K562 (cell line): ENCODE results near the gene FTO. TPM values are rescaled to one million over a fixed set of nuclear protein-coding genes. Genes with fewer than 3 reads are reported as not detected.

Source experiments
- ATAC-seq: fragments of 200-7000 bp; cut with Tn5 transposase; 3 replicates; pipeline ENCODE4 v1.9.1; 2020; ENCODE audit warnings: moderate library complexity
- BruUV-seq: library from RNA; stranded (reverse); fragments of 400-500 nt; replicated peaks from 2 replicates; lab custom pipeline; 2021; lab: Mats Ljungman, UMichigan
- CTCF ChIA-PET: fragments of 300-600 bp; formaldehyde crosslinking; extraction: SDS; loops from one replicate; lab custom pipeline; 2021; ENCODE audit warnings: low intra/inter-chr PET ratio; lab: Yijun Ruan, JAX
- POLR2A ChIA-PET: fragments of 300-600, 350-650 bp; sonication (Branson Sonifier 250); formaldehyde crosslinking; extraction: SDS; loops from one replicate; lab custom pipeline; 2021; ENCODE audit warnings: antibody characterized with exemption, inconsistent platforms; lab: Yijun Ruan, JAX
- DNase-seq, 4 experiments: peaks; one replicate each; pipeline versions ENCODE4 v3.0.0 to v3.0.0-alpha.2; 2011 to 2018; ENCODE audit warnings: low spot score in 3 of 4, mixed read lengths in 3 of 4; ENCODE audit errors: extremely low read depth in 1 of 4
- FAIRE-seq: peaks from 2 replicates; lab custom pipeline; 2011; peaks lifted over from hg19 to GRCh38; lab: Jason Lieb, UNC
- H2AFZ ChIP-seq: 2 replicates; pipeline ENCODE4 v1.6.0; 2011; ENCODE audit warnings: low read depth, low read length, control low read depth, inconsistent platforms
- H3K27ac ChIP-seq: fragments of 200-600 bp; 3 replicates; pipeline ENCODE4 v1.8.0; 2011; ENCODE audit warnings: low read depth, mild to moderate bottlenecking, control low read depth, inconsistent platforms, low read length, moderate library complexity, mixed read lengths; ENCODE audit errors: extremely low read depth
- H3K27me3 ChIP-seq, 2 experiments: fragments of 300-600 bp in 1 of 2; 2 replicates in 1 of 2; 3 replicates in 1 of 2; pipeline versions ENCODE4 v1.6.0 to v1.8.0; 2011; ENCODE audit warnings: inconsistent platforms in 2 of 2, low read length in 2 of 2, mild to moderate bottlenecking in 1 of 2, mixed read lengths in 1 of 2, moderate library complexity in 1 of 2; ENCODE audit not compliant: control insufficient read depth in 2 of 2, insufficient read depth in 2 of 2
- H3K36me3 ChIP-seq: fragments of 300-600 bp; 3 replicates; pipeline ENCODE4 v1.8.0; 2011; ENCODE audit warnings: mild to moderate bottlenecking, low read length, inconsistent platforms; ENCODE audit not compliant: control insufficient read depth, insufficient read depth
- H3K4me1 ChIP-seq, 2 experiments: fragments of 200-600 bp in 1 of 2; replicated peaks in 1 of 2; 2 replicates in 1 of 2; 3 replicates in 1 of 2; pipeline versions ENCODE4 v1.5.1 to v1.8.0; 2011; ENCODE audit warnings: inconsistent platforms in 2 of 2, low read length in 2 of 2, mild to moderate bottlenecking in 1 of 2, mixed read lengths in 1 of 2, moderate library complexity in 1 of 2; ENCODE audit not compliant: control insufficient read depth in 2 of 2, insufficient read depth in 2 of 2
- H3K4me2 ChIP-seq: 2 replicates; pipeline ENCODE4 v1.6.1; 2011; ENCODE audit warnings: low read length, control low read depth, inconsistent platforms, mixed read lengths; ENCODE audit not compliant: insufficient read depth
- H3K4me3 ChIP-seq: fragments of 200-600 bp; sonication (generic), shearing (Covaris generic); 2 replicates; pipeline ENCODE4 v1.5.1; 2016; ENCODE audit warnings: control low read depth, inconsistent platforms
- H3K79me2 ChIP-seq: fragments of 200-600 bp; 3 replicates; pipeline ENCODE4 v1.8.0; 2011; ENCODE audit warnings: low read length, inconsistent platforms; ENCODE audit not compliant: control insufficient read depth, insufficient read depth
- H3K9ac ChIP-seq, 2 experiments: 2 replicates each; pipeline versions ENCODE4 v1.6.0 to v1.6.1; 2011; ENCODE audit warnings: low read depth in 2 of 2, low read length in 2 of 2, control low read depth in 1 of 2, inconsistent platforms in 1 of 2, mild to moderate bottlenecking in 1 of 2, mixed read lengths in 1 of 2; ENCODE audit not compliant: insufficient read depth in 1 of 2
- H3K9me1 ChIP-seq: one replicate; pipeline ENCODE4 v1.6.0; 2011; ENCODE audit warnings: inconsistent platforms, mild to moderate bottlenecking, low read length, moderate library complexity; ENCODE audit not compliant: control insufficient read depth, insufficient read depth
- H3K9me3 ChIP-seq: replicated peaks from 2 replicates; pipeline ENCODE4 v1.5.1; 2011; ENCODE audit warnings: low read depth, low read length, inconsistent platforms; ENCODE audit not compliant: control insufficient read depth, insufficient read depth
- H4K20me1 ChIP-seq: replicated peaks from 2 replicates; pipeline ENCODE4 v1.6.1; 2011; ENCODE audit warnings: low read length, inconsistent platforms, mixed read lengths; ENCODE audit not compliant: control insufficient read depth, insufficient read depth
- CEBPZ ChIP-seq: fragments of 150-350 bp; IDR thresholded peaks from 2 replicates; pipeline ENCODE4 v1.6.1; 2014; ENCODE audit warnings: low read depth, mild to moderate bottlenecking, low read length, borderline replicate concordance
- CREB3L1 ChIP-seq: fragments of 450-650 bp; IDR thresholded peaks from 2 replicates; pipeline ENCODE4 v1.6.1; 2014; ENCODE audit warnings: low read depth, mild to moderate bottlenecking, moderate library complexity, borderline replicate concordance
- HNRNPLL ChIP-seq: fragments of 200-400 bp; formaldehyde crosslinking; IDR thresholded peaks from 2 replicates; pipeline ENCODE4 v1.6.1; 2017; ENCODE audit warnings: low read length, low read depth, mild to moderate bottlenecking; ENCODE audit not compliant: poor library complexity, severe bottlenecking
- ILK ChIP-seq: fragments of 450-650 bp; IDR thresholded peaks from 2 replicates; pipeline ENCODE4 v1.6.1; 2016; ENCODE audit warnings: missing genetic modification characterization, low read depth, mild to moderate bottlenecking, missing compliant biosample characterization, moderate library complexity, borderline replicate concordance
- KDM5B ChIP-seq: fragments of 200-600 bp; sonication (generic); IDR thresholded peaks from 2 replicates; pipeline ENCODE4 v1.6.1; 2012; ENCODE audit warnings: low read depth, mild to moderate bottlenecking, moderate library complexity, low read length, control low read depth, inconsistent platforms; ENCODE audit not compliant: insufficient replicate concordance
- MTA3 ChIP-seq: fragments of 450-650 bp; formaldehyde crosslinking; IDR thresholded peaks from 2 replicates; pipeline ENCODE4 v1.6.1; 2017; ENCODE audit warnings: mild to moderate bottlenecking, borderline replicate concordance
- NFIX ChIP-seq: fragments of 250-450 bp; sonication (Bioruptor Pico); IDR thresholded peaks from 2 replicates; pipeline ENCODE4 v1.4.0; 2020; ENCODE audit warnings: low read depth, mild to moderate bottlenecking, moderate library complexity
- OTX1 ChIP-seq: fragments of 450-650 bp; formaldehyde crosslinking; IDR thresholded peaks from 2 replicates; pipeline ENCODE4 v1.4.0; 2022; ENCODE audit warnings: mild to moderate bottlenecking
- PHB ChIP-seq: fragments of 250-450 bp; sonication (Bioruptor Pico); IDR thresholded peaks from 2 replicates; pipeline ENCODE4 v1.5.0; 2021
- PHB2 ChIP-seq: fragments of 450-650 bp; IDR thresholded peaks from 2 replicates; pipeline ENCODE4 v1.6.1; 2017; ENCODE audit warnings: low read depth
- PRPF4 ChIP-seq: fragments of 200-400 bp; formaldehyde crosslinking; IDR thresholded peaks from one replicate; pipeline ENCODE4 v1.6.1; 2017; ENCODE audit warnings: low read length, low read depth, mild to moderate bottlenecking; ENCODE audit not compliant: insufficient read depth, poor library complexity, severe bottlenecking
- RHOXF2B ChIP-seq: fragments of 250-450 bp; sonication (Bioruptor Pico); conservative IDR thresholded peaks from 2 replicates; pipeline ENCODE4 v1.5.1; 2021
- TAL1 ChIP-seq: fragments of 450-650 bp; IDR thresholded peaks from 2 replicates; pipeline ENCODE4 v1.6.1; 2016; ENCODE audit warnings: mild to moderate bottlenecking
- TGIF2 ChIP-seq: sonication (generic); formaldehyde crosslinking; IDR thresholded peaks from 2 replicates; pipeline ENCODE4 v1.8.1; 2022; ENCODE audit warnings: mild to moderate bottlenecking, missing genetic modification reagents, moderate library complexity
- ZBTB1 ChIP-seq: sonication (generic); formaldehyde crosslinking; IDR thresholded peaks from 2 replicates; pipeline ENCODE4 v1.8.1; 2023; ENCODE audit warnings: missing genetic modification reagents, low read depth, mild to moderate bottlenecking, borderline replicate concordance
- ZNF668 ChIP-seq: fragments of 250-450 bp; sonication (Bioruptor Pico); IDR thresholded peaks from 2 replicates; pipeline ENCODE4 v1.8.0; 2022; ENCODE audit warnings: mild to moderate bottlenecking, inconsistent platforms
- WGBS: fragments of 100-300 bp; shearing (Covaris generic); methylation state at CpG from one replicate; pipeline ENCODE4 v1.1.6; 2016; ENCODE audit warnings: low coverage, mixed read lengths; ENCODE audit not compliant: insufficient coverage; ENCODE audit errors: missing lambda C conversion rate; 5-methylcytosine and 5-hydroxymethylcytosine counted together
- in situ Hi-C: fragments of 300-500 bp; cut with MboI; formaldehyde crosslinking; loops from 4 replicates; pipeline ENCODE4 v1.15.0; 2018; ENCODE audit warnings: inconsistent platforms, mixed read lengths
- intact Hi-C: fragments of 100-400 bp; cut with micrococcal nuclease; formaldehyde crosslinking; loops from 2 replicates; pipeline ENCODE4 v1.14.2; 2022
- polyA plus RNA-seq, 8 experiments: library from polyadenylated mRNA; depleted of rRNA in 4 of 8; stranded (reverse) in 5 of 8; unstranded in 3 of 8; fragments of >200 nt; fragmentation: Nextera tagmentation in 2 of 8; fragmentation: Illumina TruSeq in 1 of 8; extraction: Ambion mirVana in 2 of 8; extraction: Trizol in 1 of 8; gene quantifications; 2 replicates each; pipeline versions ENCODE4 v1.2.1 to v1.2.3, GENCODE V29; 2011 to 2014; ENCODE audit warnings: inconsistent platforms in 1 of 8, missing spikeins in 1 of 8
- total RNA-seq, 7 experiments: library from RNA; depleted of rRNA in 6 of 7; stranded (reverse); fragments of >200 nt in 6 of 7; fragmentation: Illumina TruSeq in 2 of 7; extraction: Trizol in 2 of 7; gene quantifications; 2 replicates each; pipeline versions ENCODE4 v1.2.1 to v1.2.3, GENCODE V29; 2011 to 2021; ENCODE audit warnings: low replicate concordance in 1 of 7

FTO gene
- total and polyA plus RNA-seq, 9 of the 15 experiments (the other 6 are each of a cell fraction or from before 2014, with no cell fraction given), result 11.3 to 27.7 (median 25.5) TPM

DNA sequence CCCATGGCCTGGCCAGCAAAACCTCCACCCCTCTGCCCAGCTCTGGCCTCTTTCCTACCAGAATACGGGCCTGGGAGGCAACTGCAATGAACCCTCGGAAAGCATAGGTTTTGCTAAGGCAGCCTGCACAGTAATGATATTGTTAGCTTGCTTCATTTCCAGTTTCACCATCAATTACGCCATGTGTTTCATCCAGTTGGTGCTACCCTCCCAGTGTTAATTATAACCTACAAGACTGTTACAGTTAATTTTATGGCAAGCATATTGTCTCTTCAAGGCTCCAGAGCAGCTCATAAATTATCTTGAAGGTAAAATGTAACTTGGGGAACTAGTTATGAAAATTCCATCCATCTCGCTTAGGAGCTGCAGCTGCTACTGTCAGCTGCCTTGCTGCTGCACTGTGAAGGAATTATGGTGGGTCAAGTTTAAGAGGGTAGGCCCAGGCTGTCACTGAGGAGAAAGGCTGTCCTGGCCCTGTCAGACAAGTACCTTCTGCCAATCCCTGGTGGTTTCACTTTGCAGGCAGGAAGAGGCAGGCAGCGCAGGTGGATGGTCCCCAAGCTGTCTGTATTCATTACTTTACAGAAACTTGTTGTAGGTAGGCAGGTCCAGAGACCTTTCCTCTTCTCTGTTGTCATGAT lies 242.9 kb downstream of the FTO start:
- Histone ChIP-seq H3K36me3 (no peaks in the 10 kb centered on the region), H3K9me3 (no peaks in the 10 kb centered on the region), H3K9ac (no peak overlapping the region), H4K20me1 (no peaks in the 10 kb centered on the region; the same call in 1 of the 2 replicates), H2AFZ (no peak overlapping the region), H3K4me3 (no peak overlapping the region), H3K4me2 (no peak overlapping the region), H3K79me2 (no peaks in the 10 kb centered on the region), H3K9me1 (no peaks in the 10 kb centered on the region), H3K27ac (no peak overlapping the region), H3K4me1 (no peaks in the 10 kb centered on the region), H3K27me3 (no peaks in the 10 kb centered on the region)
- FAIRE-seq, result no peak
- in situ Hi-C loops, result loop anchor here (25.0 kb wide), 1 partner anchor 1065 kb away; no protein-coding TSS in a partner anchor
- no peak for DNase-seq
- ChIA-PET CTCF (no interaction called here), POLR2A (interaction anchor here (0.6 to 1.0 kb wide), 2 partner anchors 8 to 384 kb away, joined by 3 read pairs; no protein-coding TSS in a partner anchor)
- ATAC-seq, result no peak
- intact Hi-C loops, result loop anchor here (1.0 kb wide), 1 partner anchor 1010 kb away; no protein-coding TSS in a partner anchor
- WGBS, result 41% methylated on average over 5 of the region's 5 CpGs
- BruUV-seq, result no TSS peak
- no peak for TF ChIP-seq PHB
- no peak for TF ChIP-seq PHB2
- no peak for TF ChIP-seq CEBPZ
- TF ChIP-seq ZBTB1 (CRISPR knock-in tag), result no peak
- TF ChIP-seq KDM5B, result no peak
- TF ChIP-seq TGIF2 (CRISPR knock-in tag), result no peak
- TF ChIP-seq HNRNPLL, result no peak
- no peak for TF ChIP-seq MTA3
- TF ChIP-seq TAL1, result no peak
- no peak for TF ChIP-seq CREB3L1
- no peak for TF ChIP-seq RHOXF2B
- TF ChIP-seq OTX1 (CRISPR knock-in tag), result no peak
- TF ChIP-seq ILK (tag), result no peak
- no peak for TF ChIP-seq ZNF668
- TF ChIP-seq PRPF4, result no peak
- TF ChIP-seq NFIX (CRISPR knock-in tag), result no peak
- TF ChIP-seq, all 486 proteins: peak for 0
